Measurements from ENCODE around the gene ATP6V0C. TPM values are rescaled to one million over a fixed set of nuclear protein-coding genes. Genes with fewer than 3 reads are reported as not detected.

ATP6V0C gene
- total RNA-seq (2014; rRNA removed; shearing (Covaris generic)), result 40.5 and 56.4 TPM in 2 replicates

GRCh38 chr16:2513405-2514332 is at the start of gene ATP6V0C:
Gene ATP6V0C (plus strand): TSS chr16:2513952. CDS start chr16:2514104, 152 bp downstream.
- DNase-seq, result peak; percentile 99
- Histone ChIP-seq H3K36me3 (replicated peaks; ENCODE audit: control insufficient read depth, insufficient read depth, low read length) (no peaks in the 10 kb centered on the region), H3K4me3 (ENCODE audit: insufficient read depth, low read depth, low read length) (peak within 1 kb of the TSS; percentile 75), H3K27me3 (ENCODE audit: control insufficient read depth, insufficient read depth, low read length) (peaks cover 1% of the 10 kb centered on the region; the same call in 1 of the 2 replicates)

- H3K4me3 ChIP-seq (ENCODE audit: insufficient read depth, low read depth, low read length), result no peak overlapping the region
- no peak for DNase-seq
- H3K27me3 ChIP-seq (ENCODE audit: control insufficient read depth, insufficient read depth, low read length), result peaks cover 10% of the 10 kb centered on the region
- H3K36me3 ChIP-seq (replicated peaks; ENCODE audit: control insufficient read depth, insufficient read depth, low read length), result peaks cover 1% of the 10 kb centered on the region; the same call in 1 of the 2 replicates
Observed at GRCh38 chr16:2464333-2464732, 49.4 kb upstream of the ATP6V0C start.

- Histone ChIP-seq H3K4me3 (ENCODE audit: insufficient read depth, low read depth, low read length) (no peak overlapping the region), H3K36me3 (replicated peaks; ENCODE audit: control insufficient read depth, insufficient read depth, low read length) (peaks cover 1% of the 10 kb centered on the region; the same call in 1 of the 2 replicates), H3K27me3 (ENCODE audit: control insufficient read depth, insufficient read depth, low read length) (peaks cover 24% of the 10 kb centered on the region)
- peak; percentile 78 for DNase-seq
Observed at GRCh38 chr16:2465653-2466415, 47.9 kb upstream of the ATP6V0C start.

DNA sequence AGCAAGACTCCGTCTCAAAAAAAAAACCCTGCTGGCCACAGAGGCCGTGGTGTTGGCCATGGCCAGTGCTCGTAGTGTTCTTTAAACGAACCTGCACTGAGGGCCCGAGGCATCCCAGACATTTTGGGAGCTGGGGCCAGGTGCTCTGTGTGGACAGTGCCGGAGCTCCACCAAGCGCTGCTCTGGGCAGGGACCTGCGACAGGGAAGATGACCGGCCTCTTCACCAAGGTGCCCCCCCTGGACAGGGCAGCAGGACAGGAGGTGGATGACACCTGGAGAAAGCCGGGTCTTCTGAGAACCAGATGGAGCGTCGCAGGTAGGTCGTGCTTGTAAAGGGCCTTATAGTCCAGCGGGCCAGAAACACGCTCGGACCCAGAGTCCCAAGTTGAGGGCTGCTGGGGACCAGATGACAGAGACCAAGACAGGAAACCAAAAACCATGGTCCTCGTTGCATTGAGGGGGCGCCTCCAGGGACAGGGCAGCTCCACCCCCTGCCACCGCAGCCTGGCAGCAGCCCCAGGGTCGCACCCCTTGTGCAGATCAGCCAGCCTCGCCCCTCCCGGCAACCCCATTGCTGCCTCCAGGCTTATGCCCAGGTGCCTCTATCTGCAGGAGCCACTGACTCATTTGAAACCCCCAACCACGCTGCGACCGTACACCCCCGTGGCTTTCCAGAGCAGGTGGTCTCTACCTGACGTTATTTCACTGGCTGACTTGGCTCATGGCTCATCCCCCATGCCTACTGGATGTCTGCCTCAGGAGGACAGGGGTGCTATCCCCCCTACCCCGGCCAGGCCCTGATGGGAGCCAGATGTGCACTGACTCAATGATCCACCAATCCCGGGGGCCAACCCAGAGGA is 46.9 kb upstream of the ATP6V0C start:
- H3K27me3 ChIP-seq (ENCODE audit: control insufficient read depth, insufficient read depth, low read length), result peaks cover 32% of the 10 kb centered on the region
- H3K4me3 ChIP-seq (ENCODE audit: insufficient read depth, low read depth, low read length), result peak overlapping the region; percentile 52; the same call in 1 of the 2 replicates
- peak; percentile 71 for DNase-seq
- peaks cover 1% of the 10 kb centered on the region; the same call in 1 of the 2 replicates for H3K36me3 ChIP-seq (replicated peaks; ENCODE audit: control insufficient read depth, insufficient read depth, low read length)

DNA sequence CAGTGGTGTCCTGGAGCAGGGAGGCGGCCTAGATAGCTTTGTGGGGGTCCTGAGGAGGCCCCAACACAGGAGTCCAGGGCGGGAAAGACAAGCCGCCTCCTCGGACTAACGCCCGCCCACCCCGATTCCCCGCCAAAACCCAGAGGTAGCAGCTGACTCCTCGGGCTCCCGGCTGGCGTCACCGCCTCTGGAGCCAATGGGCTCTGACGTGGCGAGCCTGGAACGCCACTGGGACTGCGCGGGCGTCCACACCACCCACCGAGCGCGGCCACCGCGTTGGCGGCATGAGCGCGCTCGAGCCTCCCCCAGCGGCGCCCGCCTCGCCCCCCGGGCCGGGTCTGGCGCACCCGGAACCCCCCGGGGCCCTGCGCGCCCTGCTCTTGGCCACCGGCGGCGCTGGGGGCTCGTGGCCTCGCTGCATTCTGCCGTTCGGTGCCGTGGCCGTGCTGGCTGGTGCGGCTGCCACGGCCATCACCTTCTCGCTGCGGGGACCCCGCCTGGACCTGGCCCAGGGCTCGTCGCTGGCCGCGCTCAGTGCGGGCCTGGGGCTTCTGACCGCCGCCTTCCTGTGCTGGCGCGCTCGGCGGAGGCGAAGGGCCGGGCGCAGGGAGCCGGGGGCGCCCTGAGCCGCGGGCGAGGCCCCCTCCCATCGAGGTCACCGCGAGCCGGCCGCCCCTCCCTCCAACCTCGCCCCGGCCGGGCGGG is 46.1 kb upstream of the ATP6V0C start:
- Histone ChIP-seq H3K27me3 (ENCODE audit: control insufficient read depth, insufficient read depth, low read length) (peaks cover 40% of the 10 kb centered on the region), H3K36me3 (replicated peaks; ENCODE audit: control insufficient read depth, insufficient read depth, low read length) (peaks cover 1% of the 10 kb centered on the region; the same call in 1 of the 2 replicates), H3K4me3 (ENCODE audit: insufficient read depth, low read depth, low read length) (peak overlapping the region; percentile 52)
- DNase-seq, result peak; percentile 95

- peak; percentile 84 for DNase-seq
Observed at GRCh38 chr16:2468233-2468724, 45.5 kb upstream of the ATP6V0C start.

DNA sequence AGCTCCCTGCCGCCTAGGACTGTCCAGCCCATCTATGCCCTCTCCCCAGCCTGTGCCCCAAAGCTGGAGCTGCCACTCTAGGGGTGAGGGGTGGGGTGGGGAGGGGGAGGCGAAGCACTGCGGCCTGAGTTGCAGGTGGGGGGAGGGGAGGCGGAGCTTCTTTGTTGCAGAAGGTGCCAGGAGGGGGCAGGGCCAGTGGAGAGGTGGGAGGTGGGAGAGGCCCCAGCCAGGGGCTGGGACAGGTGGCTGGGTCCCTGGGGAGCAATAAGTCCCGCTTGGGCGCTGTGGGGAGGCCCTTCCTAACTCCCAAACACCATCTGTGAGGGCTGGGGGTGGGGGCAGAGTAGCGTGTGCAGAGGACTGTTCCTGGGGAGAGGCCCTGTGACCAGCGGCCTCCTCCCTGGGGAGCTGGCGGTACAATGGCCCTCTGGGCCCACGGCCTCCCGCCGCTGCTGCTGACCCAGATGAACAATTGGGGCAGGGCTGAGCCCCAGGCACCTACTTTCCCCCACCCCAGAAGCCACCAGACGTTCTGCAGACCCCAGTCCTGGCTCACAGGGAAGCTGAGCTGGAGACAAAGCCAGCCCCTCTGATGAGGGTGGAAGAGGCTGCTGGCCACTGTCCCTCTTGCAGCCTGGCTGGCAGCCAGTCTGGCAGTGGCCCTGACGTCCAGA is 44.9 kb upstream of the ATP6V0C start:
- Histone ChIP-seq H3K4me3 (ENCODE audit: insufficient read depth, low read depth, low read length) (peak overlapping the region; percentile 52), H3K36me3 (replicated peaks; ENCODE audit: control insufficient read depth, insufficient read depth, low read length) (no peaks in the 10 kb centered on the region; the same call in 1 of the 2 replicates), H3K27me3 (ENCODE audit: control insufficient read depth, insufficient read depth, low read length) (peaks cover 50% of the 10 kb centered on the region)
- peak; percentile 87 for DNase-seq

More at GRCh38 chr16:2468233-2468724, 45.5 kb upstream of the ATP6V0C start:
- Histone ChIP-seq H3K36me3 (replicated peaks; ENCODE audit: control insufficient read depth, insufficient read depth, low read length) (no peaks in the 10 kb centered on the region; the same call in 1 of the 2 replicates), H3K27me3 (ENCODE audit: control insufficient read depth, insufficient read depth, low read length) (peaks cover 46% of the 10 kb centered on the region), H3K4me3 (ENCODE audit: insufficient read depth, low read depth, low read length) (peak overlapping the region; percentile 52)

GRCh38 chr16:2469399-2470233 is 44.1 kb upstream of the ATP6V0C start:
- Histone ChIP-seq H3K27me3 (ENCODE audit: control insufficient read depth, insufficient read depth, low read length) (peaks cover 56% of the 10 kb centered on the region), H3K36me3 (replicated peaks; ENCODE audit: control insufficient read depth, insufficient read depth, low read length) (no peaks in the 10 kb centered on the region; the same call in 1 of the 2 replicates), H3K4me3 (ENCODE audit: insufficient read depth, low read depth, low read length) (no peak overlapping the region)
- DNase-seq, result peak; percentile 71

- no peak for DNase-seq
- no peaks in the 10 kb centered on the region; the same call in 1 of the 2 replicates for H3K36me3 ChIP-seq (replicated peaks; ENCODE audit: control insufficient read depth, insufficient read depth, low read length)
- H3K27me3 ChIP-seq (ENCODE audit: control insufficient read depth, insufficient read depth, low read length), result peaks cover 56% of the 10 kb centered on the region
- H3K4me3 ChIP-seq (ENCODE audit: insufficient read depth, low read depth, low read length), result no peak overlapping the region
Observed at GRCh38 chr16:2470234-2470601, 43.5 kb upstream of the ATP6V0C start.

DNA sequence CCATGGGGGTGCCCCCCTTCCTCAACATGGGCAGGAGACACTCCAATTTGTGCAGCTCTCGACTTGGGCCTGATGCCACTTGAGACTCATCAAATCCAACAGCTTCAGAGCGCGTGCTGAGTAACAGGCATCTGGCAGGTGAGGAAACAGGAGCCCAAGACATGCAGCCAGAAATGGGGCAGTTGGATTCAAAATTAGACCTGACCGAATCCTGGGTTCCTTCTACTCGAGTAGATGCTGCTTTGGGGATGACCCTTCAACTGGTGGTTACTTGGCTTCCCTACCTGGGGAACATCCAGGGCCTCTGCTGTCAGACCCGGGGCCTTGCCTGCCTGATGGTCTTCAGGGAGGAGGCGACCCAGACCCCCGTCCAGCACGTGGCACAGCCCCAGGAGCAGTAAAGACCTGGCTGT is 43.1 kb upstream of the ATP6V0C start:
- Histone ChIP-seq H3K4me3 (ENCODE audit: insufficient read depth, low read depth, low read length) (no peak overlapping the region), H3K36me3 (replicated peaks; ENCODE audit: control insufficient read depth, insufficient read depth, low read length) (no peaks in the 10 kb centered on the region), H3K27me3 (ENCODE audit: control insufficient read depth, insufficient read depth, low read length) (peaks cover 56% of the 10 kb centered on the region)
- no peak for DNase-seq

GRCh38 chr16:2471016-2471652 is 42.6 kb upstream of the ATP6V0C start, which contains the start of gene NTN3:
Gene NTN3 (plus strand): TSS chr16:2471297. CDS start chr16:2471702, 405 bp downstream.
- peak within 1 kb of the TSS; percentile 37 for H3K4me3 ChIP-seq (ENCODE audit: insufficient read depth, low read depth, low read length)
- H3K36me3 ChIP-seq (replicated peaks; ENCODE audit: control insufficient read depth, insufficient read depth, low read length), result no peaks in the 10 kb centered on the region
- peaks cover 56% of the 10 kb centered on the region for H3K27me3 ChIP-seq (ENCODE audit: control insufficient read depth, insufficient read depth, low read length)
- peak; percentile 96 for DNase-seq

Measured in H7 (cell line).